HG02642 (cell line): ENCODE data around the gene RPL18.

Experiments used
- ATAC-seq: cut with Tn5 transposase; IDR thresholded peaks from one replicate; pipeline ENCODE4 v1.9.1; 2021; ENCODE audit warnings: mild to moderate bottlenecking; ENCODE audit not compliant: unreplicated experiment, poor library complexity

RPL18 gene

GRCh38 chr19:48615231-48616040 lies 3.5 kb downstream of the RPL18 start:
- no peak for ATAC-seq

- ATAC-seq, result no peak
Observed at GRCh38 chr19:48614436-48615230, 4.3 kb downstream of the RPL18 start, which contains the start of gene FAM83E. FAM83E (minus strand) TSS chr19:48615076; CDS start chr19:48613372, 1,704 bp downstream.

GRCh38 chr19:48613852-48614435 lies 5.0 kb downstream of the RPL18 start:
- ATAC-seq, result no peak

- no peak for ATAC-seq
Observed at GRCh38 chr19:48613024-48613851, 5.7 kb downstream of the RPL18 start.

- ATAC-seq, result no peak
Observed at GRCh38 chr19:48611872-48612271, 7.1 kb downstream of the RPL18 start.

- ATAC-seq, result no peak
Observed at GRCh38 chr19:48609571-48610108, 9.3 kb downstream of the RPL18 start.

- ATAC-seq, result peak; percentile 48
Observed at GRCh38 chr19:48608798-48609263, 10.1 kb downstream of the RPL18 start.

- no peak for ATAC-seq
Observed at GRCh38 chr19:48607359-48607755, 11.6 kb downstream of the RPL18 start.

- ATAC-seq, result no peak
Observed at GRCh38 chr19:48606463-48607358, 12.3 kb downstream of the RPL18 start, which contains the start of gene SPACA4. SPACA4 (plus strand) TSS chr19:48606742; CDS start chr19:48606979, 237 bp downstream.

GRCh38 chr19:48603850-48604249 lies 15.1 kb downstream of the RPL18 start:
- no peak for ATAC-seq

- no peak for ATAC-seq
Observed at GRCh38 chr19:48603449-48603848, 15.5 kb downstream of the RPL18 start.

GRCh38 chr19:48603001-48603400 lies 16.0 kb downstream of the RPL18 start:
- no peak for ATAC-seq

- no peak for ATAC-seq
Observed at GRCh38 chr19:48600679-48601417, 18.1 kb downstream of the RPL18 start.

GRCh38 chr19:48598996-48599700 lies 19.8 kb downstream of the RPL18 start:
- no peak for ATAC-seq

- no peak for ATAC-seq
Observed at GRCh38 chr19:48596679-48597465, 22.1 kb downstream of the RPL18 start.

GRCh38 chr19:48596237-48596636 lies 22.7 kb downstream of the RPL18 start:
- ATAC-seq, result no peak

GRCh38 chr19:48595833-48596232 lies 23.1 kb downstream of the RPL18 start:
- no peak for ATAC-seq
